Activated T-helper 17 cell treated with anti-CD3 and anti-CD28 coated beads, Interleukin-2, amount 50 U/mL, for 72 hours (primary cell): Measurements from ENCODE around the gene SIKE1. TPM values are rescaled to one million over a fixed set of nuclear protein-coding genes. Genes with fewer than 3 reads are reported as not detected.
"Not testable (repeated sequence)": the region's sequence is repeated elsewhere in the genome, so short reads cannot be mapped to it uniquely, and the experiment has no call there.

Source experiments
- ATAC-seq: fragments of 150-1000 bp; cut with Tn5 transposase; replicated peaks from 2 replicates; pipeline ENCODE4 v1.10.0; 2021; ENCODE audit warnings: mild to moderate bottlenecking, moderate library complexity
- H3K27ac Mint-ChIP-seq: one replicate; pipeline ENCODE4 v1.8.0; 2022; ENCODE audit warnings: mixed read lengths
- H3K27me3 Mint-ChIP-seq: one replicate; pipeline ENCODE4 v1.8.0; 2022; ENCODE audit warnings: mixed read lengths
- H3K36me3 Mint-ChIP-seq: one replicate; pipeline ENCODE4 v1.8.0; 2022; ENCODE audit warnings: low read depth, mild to moderate bottlenecking, mixed read lengths
- H3K4me1 Mint-ChIP-seq: one replicate; pipeline ENCODE4 v1.8.0; 2022; ENCODE audit warnings: mixed read lengths
- H3K4me3 Mint-ChIP-seq: one replicate; pipeline ENCODE4 v1.8.0; 2022; ENCODE audit warnings: mild to moderate bottlenecking, mixed read lengths
- H3K9me3 Mint-ChIP-seq: one replicate; pipeline ENCODE4 v1.8.0; 2022; ENCODE audit warnings: mixed read lengths
- total RNA-seq, 2 donors: library from RNA; stranded (reverse); gene quantifications; one replicate each; pipeline ENCODE4 v1.2.3, GENCODE V29; 2022

Gene SIKE1
- total RNA-seq, 2 donors from 2014 or later, result 55.9 to 86.3 TPM

DNA sequence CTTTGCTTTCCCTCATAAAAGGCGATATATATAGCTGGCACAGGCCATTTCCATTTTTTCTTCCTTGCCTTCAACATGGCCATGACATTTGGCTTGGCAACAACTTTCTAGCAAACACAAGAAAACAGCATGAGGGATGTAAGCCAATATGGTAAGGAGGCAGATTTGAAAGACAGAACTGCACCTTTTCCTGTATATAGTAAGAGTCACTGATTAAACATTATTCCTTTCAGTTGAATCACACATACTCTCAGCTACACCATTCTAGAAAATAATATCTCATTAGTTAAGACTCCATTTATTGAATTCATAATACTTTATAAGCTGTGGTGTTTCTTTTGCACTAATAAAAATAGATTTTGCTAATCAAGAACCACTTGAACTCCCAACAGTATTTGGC lies 9.5 kb downstream of the SIKE1 start:
- Mint-ChIP-seq H3K4me1 (no peaks in the 10 kb centered on the region), H3K4me3 (no peak overlapping the region), H3K36me3 (peaks cover 71% of the 10 kb centered on the region), H3K9me3 (no peaks in the 10 kb centered on the region), H3K27ac (no peak overlapping the region), H3K27me3 (no peaks in the 10 kb centered on the region)
- ATAC-seq, result no peak

DNA sequence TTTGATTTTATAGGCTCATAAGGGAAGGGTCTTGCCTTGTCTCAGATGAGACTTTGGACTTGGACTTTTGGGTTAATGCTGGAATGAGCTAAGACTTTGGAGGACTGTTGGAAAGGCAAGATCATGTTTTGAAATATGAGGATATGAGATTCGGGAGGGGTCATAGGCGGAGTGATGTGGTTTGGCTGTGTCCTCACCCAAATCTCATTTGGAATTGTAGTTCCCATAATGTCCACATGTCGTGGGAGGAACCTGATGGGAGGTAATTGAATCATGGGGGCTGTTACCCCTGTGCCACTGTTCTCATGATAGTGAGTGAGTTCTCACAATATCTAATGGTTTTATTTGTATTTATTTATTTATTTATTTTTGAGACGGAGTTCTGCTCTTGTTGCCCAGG lies 15.8 kb downstream of the SIKE1 start:
- Mint-ChIP-seq H3K36me3 (peaks cover 17% of the 10 kb centered on the region), H3K27ac (no peak overlapping the region), H3K9me3 (no peaks in the 10 kb centered on the region), H3K4me1 (no peaks in the 10 kb centered on the region), H3K27me3 (no peaks in the 10 kb centered on the region), H3K4me3 (no peak overlapping the region)
- no peak for ATAC-seq

DNA sequence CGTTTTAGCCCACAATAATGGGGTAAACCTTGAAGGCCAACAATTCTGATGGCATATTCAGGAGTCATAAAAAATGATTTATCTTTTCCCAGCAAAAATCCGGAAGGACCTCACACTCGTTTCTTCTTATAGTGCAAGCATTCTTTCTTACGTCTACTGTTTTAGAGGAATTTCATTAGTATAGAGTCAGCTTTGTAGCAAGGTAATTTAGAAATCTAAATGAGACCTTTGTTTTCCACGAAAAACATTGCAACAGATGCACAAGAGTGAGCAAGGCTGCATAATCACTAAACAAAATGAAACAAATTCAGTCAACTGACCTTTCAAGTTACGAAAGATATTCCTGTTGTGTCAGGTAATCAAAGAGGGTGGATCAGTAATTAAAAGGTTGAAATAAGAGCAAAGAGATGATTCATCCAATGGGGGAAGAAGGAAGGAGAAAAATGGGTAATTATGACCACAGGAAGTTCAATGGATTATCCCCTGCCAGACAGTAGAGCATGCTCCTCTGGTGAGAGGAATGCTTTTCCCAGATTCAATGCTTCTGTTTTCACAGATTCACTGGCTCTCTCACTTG lies 22.1 kb downstream of the SIKE1 start:
- H3K9me3 Mint-ChIP-seq, result peaks cover 4% of the 10 kb centered on the region
- H3K36me3 Mint-ChIP-seq, result peaks cover 46% of the 10 kb centered on the region
- H3K27ac Mint-ChIP-seq, result peak overlapping the region; percentile 100
- H3K4me1 Mint-ChIP-seq, result peaks cover 28% of the 10 kb centered on the region
- H3K27me3 Mint-ChIP-seq, result no peaks in the 10 kb centered on the region
- peak overlapping the region; percentile 96 for H3K4me3 Mint-ChIP-seq
- no peak for ATAC-seq

DNA sequence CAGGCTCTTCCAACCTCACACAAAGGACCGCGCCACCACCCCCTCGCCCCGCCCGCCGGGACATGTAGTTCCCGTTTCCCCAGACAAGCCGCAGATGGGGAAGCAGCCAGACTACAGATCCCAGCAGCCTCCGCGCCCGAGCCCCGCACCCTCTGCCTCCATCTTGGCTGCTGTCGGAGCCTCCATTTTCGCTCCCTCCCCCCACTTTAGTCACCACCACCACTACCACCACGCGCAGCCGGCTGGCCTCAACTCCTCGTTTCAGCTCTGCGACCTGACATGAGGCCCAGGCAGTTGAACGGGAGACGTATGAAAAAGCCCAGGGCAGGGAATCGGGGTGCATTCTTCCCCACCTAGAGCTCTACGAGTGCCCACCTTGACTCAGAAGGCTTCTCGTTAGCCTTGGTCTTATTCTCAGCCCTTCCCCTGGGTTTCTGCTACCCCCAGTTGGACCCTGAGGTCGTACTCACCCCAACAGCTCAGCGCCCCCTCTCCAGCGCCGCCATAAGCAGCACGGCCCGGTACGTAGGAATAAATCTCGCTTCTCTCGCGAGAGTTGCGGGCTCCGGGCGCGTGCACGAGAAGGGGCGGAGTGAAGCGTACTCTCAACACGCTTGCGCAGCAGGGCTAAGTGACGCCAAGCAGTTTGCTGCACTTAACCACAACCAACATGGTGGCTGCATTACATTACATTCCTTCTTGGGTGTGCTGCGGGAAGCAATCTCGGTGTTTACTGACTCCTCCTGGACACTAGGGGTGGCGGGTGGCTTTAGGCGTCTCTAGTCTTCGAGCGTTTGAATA lies 22.8 kb downstream of the SIKE1 start, which contains the start of gene CSDE1:
CSDE1 (minus strand) TSS at position 530 of the 801 bp plus-strand sequence. CDS start 18,094 bp downstream, outside the sequence.
- Mint-ChIP-seq H3K27me3 (no peaks in the 10 kb centered on the region), H3K9me3 (peaks cover 4% of the 10 kb centered on the region), H3K36me3 (peaks cover 50% of the 10 kb centered on the region), H3K4me3 (peak within 1 kb of the TSS; percentile 96), H3K4me1 (peaks cover 28% of the 10 kb centered on the region), H3K27ac (peak within 1 kb of the TSS; percentile 100)
- ATAC-seq, result peak; percentile 79

DNA sequence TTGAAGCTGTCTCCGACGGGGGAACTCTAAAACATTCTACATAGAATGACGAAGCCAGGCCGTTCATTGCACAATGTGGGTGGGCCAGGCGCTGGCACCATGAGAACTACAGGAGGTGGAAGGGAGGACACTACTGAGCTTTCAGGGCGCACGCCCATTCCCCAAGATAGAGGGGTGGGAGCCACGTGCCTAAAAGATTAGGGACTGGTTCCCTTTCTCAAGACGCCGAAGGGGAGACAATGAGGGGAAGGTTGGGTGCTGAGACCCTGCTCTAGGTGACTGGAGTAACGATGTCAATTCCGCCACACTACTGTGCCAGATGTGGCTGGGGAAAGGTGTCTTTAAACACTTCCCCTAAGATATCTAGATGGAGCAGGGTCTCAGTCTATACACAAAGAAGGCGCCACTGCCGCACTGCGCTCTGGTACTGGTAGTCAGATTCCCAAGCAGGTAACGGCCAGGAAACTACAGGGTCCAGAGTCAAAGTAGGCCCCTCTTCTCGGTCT lies 23.5 kb downstream of the SIKE1 start:
- peaks cover 34% of the 10 kb centered on the region for H3K4me1 Mint-ChIP-seq
- H3K27ac Mint-ChIP-seq, result peak overlapping the region; percentile 100
- H3K4me3 Mint-ChIP-seq, result peak overlapping the region; percentile 96
- no peak for ATAC-seq
- peaks cover 56% of the 10 kb centered on the region for H3K36me3 Mint-ChIP-seq
- peaks cover 4% of the 10 kb centered on the region for H3K9me3 Mint-ChIP-seq
- H3K27me3 Mint-ChIP-seq, result no peaks in the 10 kb centered on the region

DNA sequence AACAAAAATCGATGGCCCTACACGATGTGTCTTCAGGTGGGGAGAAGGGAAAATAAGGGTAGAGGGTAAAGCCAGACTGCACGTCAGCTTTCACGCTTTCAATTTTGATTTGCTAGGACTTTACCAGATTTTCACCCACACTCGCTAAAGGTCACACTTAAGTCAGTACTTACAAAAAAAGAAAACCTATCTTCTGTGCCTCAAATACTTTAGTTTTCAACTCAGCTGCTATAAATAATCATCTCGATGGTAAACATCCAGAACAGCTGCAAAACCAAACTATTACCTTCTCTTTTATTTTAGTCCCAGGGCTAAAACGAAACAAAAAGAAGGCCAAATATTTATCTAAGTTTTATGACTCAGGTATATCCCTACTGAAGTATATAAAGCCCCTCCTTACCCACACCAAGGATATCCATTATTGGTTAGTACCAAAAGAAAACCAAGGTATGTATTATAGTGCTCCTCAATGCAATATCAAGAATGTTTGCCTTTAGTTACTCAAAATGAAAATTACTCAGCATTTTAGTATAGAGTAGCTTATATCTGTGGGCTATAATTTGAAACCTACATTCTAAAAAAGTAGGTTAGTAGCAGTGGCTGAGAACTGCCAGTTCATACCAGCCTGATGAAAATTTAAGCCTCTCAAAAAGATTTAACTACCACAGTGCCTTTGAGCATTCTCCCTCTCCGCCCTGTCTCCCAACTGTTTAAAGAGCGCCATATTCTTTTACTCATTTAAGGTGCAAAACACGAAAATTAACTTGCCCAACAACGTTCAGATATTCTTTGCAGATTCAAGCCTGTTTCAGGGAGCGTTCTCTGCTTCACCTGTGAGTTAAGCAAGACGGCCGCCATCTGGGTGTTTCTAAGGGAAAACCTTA lies 24.2 kb downstream of the SIKE1 start:
- Mint-ChIP-seq H3K4me3 (peak overlapping the region; percentile 96), H3K27ac (peak overlapping the region; percentile 100), H3K36me3 (peaks cover 64% of the 10 kb centered on the region), H3K27me3 (no peaks in the 10 kb centered on the region), H3K4me1 (peaks cover 42% of the 10 kb centered on the region), H3K9me3 (peaks cover 4% of the 10 kb centered on the region)
- ATAC-seq, result peak; percentile 45

DNA sequence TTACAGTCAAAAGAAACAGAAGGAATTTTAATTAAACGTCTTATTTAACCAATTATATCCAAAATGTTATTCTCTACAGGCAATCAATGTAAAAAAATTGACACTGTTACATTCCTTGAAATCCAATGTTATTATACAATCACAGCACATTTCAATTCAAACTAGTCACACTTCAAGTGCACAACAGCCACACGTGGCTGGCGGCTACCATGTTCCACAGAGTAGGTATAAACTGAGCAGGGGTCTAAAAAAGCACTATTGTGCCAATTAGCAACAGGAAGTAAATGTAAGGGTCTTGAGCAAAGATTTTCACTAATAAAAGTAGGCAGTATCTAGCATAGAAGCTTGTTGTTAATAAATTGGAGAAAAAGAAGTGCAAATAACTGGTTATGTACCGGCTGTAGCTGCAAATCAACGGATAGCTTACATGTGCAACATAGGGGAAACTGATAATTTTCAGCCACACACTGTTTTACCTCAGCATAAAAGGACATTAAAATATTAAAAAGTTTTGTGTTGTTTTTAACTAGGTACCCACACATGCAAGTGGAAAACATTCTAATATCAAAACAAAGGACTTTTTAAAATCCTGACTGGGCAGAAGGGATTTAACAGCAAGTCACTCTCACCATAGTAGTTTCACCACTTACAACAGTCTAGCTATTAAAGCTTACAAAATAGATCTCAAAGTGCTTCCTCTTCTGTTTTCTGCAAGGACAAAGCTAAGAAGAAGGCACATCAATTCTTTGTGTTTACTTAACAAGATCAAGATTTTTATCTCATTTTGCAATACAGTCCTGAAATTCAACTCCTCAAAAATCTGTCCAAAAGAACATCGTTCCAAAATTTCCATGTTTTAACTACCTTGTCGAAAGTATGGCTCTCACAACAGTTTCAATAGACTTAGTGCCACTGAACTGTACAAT lies 25.2 kb downstream of the SIKE1 start:
- ATAC-seq, result no peak
- H3K4me1 Mint-ChIP-seq, result peaks cover 44% of the 10 kb centered on the region
- H3K27ac Mint-ChIP-seq, result peak overlapping the region; percentile 100
- peaks cover 73% of the 10 kb centered on the region for H3K36me3 Mint-ChIP-seq
- H3K9me3 Mint-ChIP-seq, result peaks cover 4% of the 10 kb centered on the region
- peak overlapping the region; percentile 96 for H3K4me3 Mint-ChIP-seq
- no peaks in the 10 kb centered on the region for H3K27me3 Mint-ChIP-seq

DNA sequence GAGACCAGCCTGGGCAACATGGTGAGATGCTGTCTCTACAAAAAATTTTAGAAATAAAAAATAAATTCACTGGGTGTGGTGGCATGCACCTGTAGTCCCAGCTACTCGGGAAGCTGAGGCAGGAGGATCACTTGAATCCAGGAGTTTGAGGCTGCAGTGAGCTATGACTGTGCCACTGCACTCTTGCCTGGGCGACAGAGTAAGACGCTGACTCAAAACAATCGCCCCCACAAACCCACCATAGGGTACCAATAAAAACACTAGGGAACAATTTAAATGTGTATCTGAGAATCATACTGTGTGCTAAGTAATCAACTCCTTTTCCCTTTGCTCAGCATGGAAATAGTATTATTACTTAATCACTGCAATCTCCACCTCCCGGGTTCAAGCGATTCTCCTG lies 26.8 kb downstream of the SIKE1 start:
- peaks cover 89% of the 10 kb centered on the region for H3K36me3 Mint-ChIP-seq
- peaks cover 55% of the 10 kb centered on the region for H3K4me1 Mint-ChIP-seq
- ATAC-seq, result peak; percentile 17
- not testable (repeated sequence) for H3K9me3 Mint-ChIP-seq, H3K27me3 Mint-ChIP-seq
- H3K27ac Mint-ChIP-seq, result peak overlapping the region; percentile 100
- H3K4me3 Mint-ChIP-seq, result peak overlapping the region; percentile 96

DNA sequence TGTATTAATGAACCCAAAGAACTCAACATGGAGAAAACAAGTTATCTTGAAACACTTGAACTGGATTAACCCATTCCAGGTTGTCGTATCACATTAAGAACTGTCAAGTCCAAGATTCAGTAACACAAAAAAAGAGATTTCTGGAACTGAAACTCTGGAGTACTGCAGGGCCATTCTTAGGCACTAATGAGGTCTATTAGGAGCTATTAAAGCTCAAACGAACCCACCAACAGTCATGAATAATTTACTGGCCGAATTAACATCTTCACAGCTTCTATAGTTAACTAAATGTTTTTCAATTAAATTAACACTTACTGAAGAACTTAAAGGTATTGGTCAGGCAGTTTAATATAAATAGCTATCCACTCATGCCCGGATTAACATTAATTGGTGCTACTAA lies 27.3 kb downstream of the SIKE1 start:
- Mint-ChIP-seq H3K36me3 (peaks cover 95% of the 10 kb centered on the region), H3K9me3 (no peaks in the 10 kb centered on the region), H3K27me3 (no peaks in the 10 kb centered on the region), H3K4me1 (peaks cover 55% of the 10 kb centered on the region), H3K4me3 (peak overlapping the region; percentile 96), H3K27ac (peak overlapping the region; percentile 100)
- ATAC-seq, result no peak

DNA sequence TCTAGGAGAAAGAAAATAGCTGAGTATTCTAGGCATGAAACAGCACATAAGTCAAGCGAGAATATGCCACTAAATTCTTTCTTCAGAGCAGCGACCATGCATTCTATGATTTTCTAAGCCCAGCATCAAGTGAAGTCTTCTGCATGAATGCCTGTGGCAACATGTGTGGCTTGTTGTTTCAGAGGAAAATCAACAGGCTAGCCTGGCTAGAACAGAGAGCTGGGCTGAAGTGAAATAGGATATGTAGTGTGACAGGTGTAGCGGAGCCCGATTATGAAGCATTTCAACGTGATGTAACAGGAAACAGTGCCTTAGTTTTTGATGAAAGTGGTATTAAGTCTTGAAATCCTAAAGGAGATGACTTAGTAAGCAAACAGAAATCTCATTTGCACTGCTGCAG lies 29.7 kb downstream of the SIKE1 start:
- H3K9me3 Mint-ChIP-seq, result no peaks in the 10 kb centered on the region
- H3K4me1 Mint-ChIP-seq, result peaks cover 61% of the 10 kb centered on the region
- ATAC-seq, result no peak
- peak overlapping the region; percentile 75 for H3K4me3 Mint-ChIP-seq
- H3K27me3 Mint-ChIP-seq, result no peaks in the 10 kb centered on the region
- peak overlapping the region; percentile 60 for H3K27ac Mint-ChIP-seq
- H3K36me3 Mint-ChIP-seq, result peaks cover 96% of the 10 kb centered on the region

DNA sequence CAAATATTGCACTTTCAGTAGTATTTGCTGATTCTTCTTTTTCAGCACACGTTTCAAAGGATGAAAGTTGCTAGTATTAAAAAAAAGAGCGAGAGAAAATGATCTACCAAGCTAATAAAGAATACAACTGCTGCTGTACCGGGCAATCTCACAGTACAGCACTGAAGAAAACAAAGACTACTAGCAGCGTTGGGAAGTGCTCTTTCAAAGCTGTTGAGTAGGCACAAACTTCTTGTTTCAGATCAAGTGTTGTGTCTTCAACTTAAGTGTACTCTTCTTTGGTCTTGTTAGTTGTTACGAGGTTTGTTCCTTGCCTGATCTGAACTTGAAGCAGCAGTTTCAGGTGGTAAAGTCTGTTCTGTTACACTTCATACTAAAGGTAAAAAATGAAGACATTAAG lies 30.6 kb downstream of the SIKE1 start:
- Mint-ChIP-seq H3K9me3 (no peaks in the 10 kb centered on the region), H3K27ac (peak overlapping the region; percentile 60), H3K4me3 (peak overlapping the region; percentile 75), H3K36me3 (peaks cover 96% of the 10 kb centered on the region), H3K4me1 (peaks cover 61% of the 10 kb centered on the region), H3K27me3 (no peaks in the 10 kb centered on the region)
- no peak for ATAC-seq

DNA sequence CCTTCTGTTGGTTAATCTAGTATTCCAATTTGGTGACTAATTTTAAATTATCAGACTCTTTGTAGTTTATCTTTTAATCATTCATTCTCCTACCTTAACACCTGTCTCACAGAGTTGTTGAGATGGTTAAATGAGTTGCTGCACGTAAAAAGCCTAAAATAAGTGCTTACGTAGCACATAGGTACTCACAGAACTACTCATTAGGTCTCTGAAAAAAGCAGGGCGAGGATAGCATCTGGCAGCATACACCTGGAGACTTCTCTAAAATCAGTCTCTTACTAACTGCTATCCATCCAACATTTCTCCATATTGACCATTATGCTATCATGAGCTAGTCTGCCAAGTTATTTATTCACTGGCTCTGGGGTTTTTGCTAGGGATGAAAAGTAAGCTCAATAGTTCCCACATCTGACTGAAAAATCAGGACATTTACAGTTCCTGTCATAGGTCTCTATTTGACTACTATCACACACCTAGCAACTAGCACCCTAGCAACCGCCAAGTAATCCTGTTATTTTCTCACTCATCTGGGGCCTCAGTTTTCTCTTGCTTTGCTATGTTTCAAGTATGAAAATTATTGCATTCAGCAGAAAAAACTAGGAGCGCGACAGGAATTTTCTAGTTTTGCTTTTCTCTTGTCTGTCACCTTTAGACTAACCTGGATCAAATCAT lies 33.9 kb downstream of the SIKE1 start:
- Mint-ChIP-seq H3K4me3 (peak overlapping the region; percentile 75), H3K27ac (peak overlapping the region; percentile 90), H3K9me3 (no peaks in the 10 kb centered on the region), H3K27me3 (no peaks in the 10 kb centered on the region), H3K4me1 (peaks cover 53% of the 10 kb centered on the region), H3K36me3 (peaks cover 100% of the 10 kb centered on the region)
- ATAC-seq, result peak; percentile 86

DNA sequence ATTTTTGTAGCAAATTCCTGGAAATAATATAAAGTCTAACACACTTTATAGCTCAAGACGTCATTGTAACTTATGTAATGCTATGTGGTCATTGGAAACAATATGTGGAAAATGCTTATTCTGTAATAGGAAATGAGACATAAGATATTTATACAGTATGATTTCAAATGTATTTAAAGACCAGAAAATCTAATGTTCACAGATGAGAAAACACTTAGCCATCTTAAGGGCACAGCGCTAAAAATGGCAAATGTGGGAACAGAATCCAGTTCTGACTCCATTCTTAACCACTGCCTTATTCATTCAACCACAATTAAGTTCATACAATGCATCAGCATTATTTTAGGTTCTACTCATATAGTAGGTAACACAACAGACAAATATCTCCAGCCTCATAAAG lies 35.2 kb downstream of the SIKE1 start:
- no peaks in the 10 kb centered on the region for H3K9me3 Mint-ChIP-seq
- ATAC-seq, result peak; percentile 85
- H3K27ac Mint-ChIP-seq, result peak overlapping the region; percentile 90
- no peaks in the 10 kb centered on the region for H3K27me3 Mint-ChIP-seq
- peaks cover 53% of the 10 kb centered on the region for H3K4me1 Mint-ChIP-seq
- peak overlapping the region; percentile 75 for H3K4me3 Mint-ChIP-seq
- peaks cover 100% of the 10 kb centered on the region for H3K36me3 Mint-ChIP-seq
